Neural progenitor cell (in vitro differentiated cells): ENCODE data around the gene SUCO.

Experiments
- CTCF ChIP-seq: fragments of 200-600 bp; sonication (generic); IDR thresholded peaks from 2 replicates; pipeline ENCODE4 v1.5.1; 2017; ENCODE audit warnings: antibody characterized with exemption, mild to moderate bottlenecking
- EZH2 ChIP-seq: fragments of 200-600 bp; sonication (generic); IDR thresholded peaks from 2 replicates; pipeline ENCODE4 v1.6.1; 2017; ENCODE audit warnings: antibody characterized with exemption, mild to moderate bottlenecking, moderate library complexity
- EZH2phosphoT487 ChIP-seq: fragments of 200-600 bp; sonication (generic); IDR thresholded peaks from 2 replicates; pipeline ENCODE4 v1.6.1; 2017; ENCODE audit warnings: antibody characterized with exemption

GRCh38 chr1:172613294-172613693 is 80.3 kb downstream of the SUCO start:
- no peak for TF ChIP-seq EZH2
- no peak for TF ChIP-seq CTCF
- no peak for TF ChIP-seq EZH2phosphoT487
